ENCODE data around the gene PCDHB13.
"Not testable (repeated sequence)": the region's sequence is repeated elsewhere in the genome, so short reads cannot be mapped to it uniquely, and the experiment has no call there.

The PCDHB13 gene

DNA sequence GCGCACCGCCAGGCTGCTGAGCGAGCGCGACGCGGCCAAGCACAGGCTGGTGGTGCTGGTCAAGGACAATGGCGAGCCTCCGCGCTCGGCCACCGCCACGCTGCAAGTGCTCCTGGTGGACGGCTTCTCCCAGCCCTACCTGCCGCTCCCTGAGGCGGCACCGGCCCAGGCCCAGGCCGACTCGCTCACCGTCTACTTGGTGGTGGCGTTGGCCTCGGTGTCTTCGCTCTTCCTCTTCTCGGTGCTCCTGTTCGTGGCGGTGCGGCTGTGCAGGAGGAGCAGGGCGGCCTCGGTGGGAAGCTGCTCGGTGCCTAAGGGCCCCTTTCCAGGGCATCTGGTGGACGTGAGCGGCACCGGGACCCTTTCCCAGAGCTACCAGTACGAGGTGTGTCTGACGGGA is 12.1 kb upstream of the PCDHB13 start:
- DNase-seq (ENCODE audit: low read depth in 2 of 2) = not testable (repeated sequence)

DNA sequence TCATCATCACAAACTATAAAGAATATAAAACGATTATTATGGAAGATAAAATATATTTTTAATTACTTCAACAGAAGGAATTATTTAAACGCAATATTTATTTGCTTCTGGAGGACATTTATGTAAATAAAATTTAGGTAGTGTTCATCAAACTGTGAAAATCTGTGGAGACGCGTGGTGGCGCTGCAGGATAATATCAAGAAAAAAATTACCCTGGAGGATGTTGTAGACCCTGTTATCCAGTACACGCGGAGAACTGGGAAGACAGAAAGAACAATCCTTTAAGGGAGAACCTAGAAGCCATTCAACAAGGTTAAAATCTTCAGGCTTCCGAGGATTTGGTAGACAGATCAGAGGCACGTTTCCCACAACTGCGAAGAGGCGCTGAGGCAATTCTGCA is 5.2 kb upstream of the PCDHB13 start, which contains the start of gene PCDHB12:
Gene PCDHB12, plus strand, starts transcription at position 242 of the 400 bp plus-strand sequence. CDS start 189 bp downstream, outside the sequence.
- DNase-seq (ENCODE audit: low read depth in 2 of 2) = no peak

DNA sequence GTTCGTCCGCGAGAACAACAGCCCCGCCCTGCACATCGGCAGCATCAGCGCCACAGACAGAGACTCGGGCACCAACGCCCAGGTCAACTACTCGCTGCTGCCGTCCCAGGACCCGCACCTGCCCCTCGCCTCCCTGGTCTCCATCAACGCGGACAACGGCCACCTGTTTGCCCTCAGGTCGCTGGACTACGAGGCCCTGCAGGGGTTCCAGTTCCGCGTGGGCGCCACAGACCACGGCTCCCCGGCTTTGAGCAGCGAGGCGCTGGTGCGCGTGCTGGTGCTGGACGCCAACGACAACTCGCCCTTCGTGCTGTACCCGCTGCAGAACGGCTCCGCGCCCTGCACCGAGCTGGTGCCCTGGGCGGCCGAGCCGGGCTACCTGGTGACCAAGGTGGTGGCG is 3.4 kb upstream of the PCDHB13 start:
- not testable (repeated sequence) for DNase-seq (ENCODE audit: low read depth in 2 of 2)

DNA sequence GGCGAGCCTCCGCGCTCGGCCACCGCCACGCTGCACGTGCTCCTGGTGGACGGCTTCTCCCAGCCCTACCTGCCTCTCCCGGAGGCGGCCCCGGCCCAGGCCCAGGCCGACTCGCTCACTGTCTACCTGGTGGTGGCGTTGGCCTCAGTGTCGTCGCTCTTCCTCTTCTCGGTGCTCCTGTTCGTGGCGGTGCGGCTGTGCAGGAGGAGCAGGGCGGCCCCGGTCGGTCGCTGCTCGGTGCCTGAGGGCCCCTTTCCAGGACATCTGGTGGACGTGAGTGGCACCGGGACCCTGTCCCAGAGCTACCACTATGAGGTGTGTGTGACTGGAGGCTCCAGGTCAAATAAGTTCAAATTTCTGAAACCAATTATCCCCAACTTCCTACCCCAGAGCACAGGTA is 2.9 kb upstream of the PCDHB13 start:
- DNase-seq (ENCODE audit: low read depth in 2 of 2) = not testable (repeated sequence)

DNA sequence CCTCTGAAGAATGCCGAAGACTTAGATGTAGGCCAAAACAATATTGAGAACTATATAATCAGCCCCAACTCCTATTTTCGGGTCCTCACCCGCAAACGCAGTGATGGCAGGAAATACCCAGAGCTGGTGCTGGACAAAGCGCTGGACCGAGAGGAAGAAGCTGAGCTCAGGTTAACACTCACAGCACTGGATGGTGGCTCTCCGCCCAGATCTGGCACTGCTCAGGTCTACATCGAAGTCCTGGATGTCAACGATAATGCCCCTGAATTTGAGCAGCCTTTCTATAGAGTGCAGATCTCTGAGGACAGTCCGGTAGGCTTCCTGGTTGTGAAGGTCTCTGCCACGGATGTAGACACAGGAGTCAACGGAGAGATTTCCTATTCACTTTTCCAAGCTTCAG is 864 bp downstream of the PCDHB13 start:
- not testable (repeated sequence) for DNase-seq (ENCODE audit: low read depth in 2 of 2)

DNA sequence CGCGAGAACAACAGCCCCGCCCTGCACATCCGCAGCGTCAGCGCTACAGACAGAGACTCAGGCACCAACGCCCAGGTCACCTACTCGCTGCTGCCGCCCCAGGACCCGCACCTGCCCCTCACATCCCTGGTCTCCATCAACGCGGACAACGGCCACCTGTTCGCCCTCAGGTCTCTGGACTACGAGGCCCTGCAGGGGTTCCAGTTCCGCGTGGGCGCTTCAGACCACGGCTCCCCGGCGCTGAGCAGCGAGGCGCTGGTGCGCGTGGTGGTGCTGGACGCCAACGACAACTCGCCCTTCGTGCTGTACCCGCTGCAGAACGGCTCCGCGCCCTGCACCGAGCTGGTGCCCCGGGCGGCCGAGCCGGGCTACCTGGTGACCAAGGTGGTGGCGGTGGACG is 1.8 kb downstream of the PCDHB13 start:
- DNase-seq (ENCODE audit: low read depth in 2 of 2) = not testable (repeated sequence)

DNA sequence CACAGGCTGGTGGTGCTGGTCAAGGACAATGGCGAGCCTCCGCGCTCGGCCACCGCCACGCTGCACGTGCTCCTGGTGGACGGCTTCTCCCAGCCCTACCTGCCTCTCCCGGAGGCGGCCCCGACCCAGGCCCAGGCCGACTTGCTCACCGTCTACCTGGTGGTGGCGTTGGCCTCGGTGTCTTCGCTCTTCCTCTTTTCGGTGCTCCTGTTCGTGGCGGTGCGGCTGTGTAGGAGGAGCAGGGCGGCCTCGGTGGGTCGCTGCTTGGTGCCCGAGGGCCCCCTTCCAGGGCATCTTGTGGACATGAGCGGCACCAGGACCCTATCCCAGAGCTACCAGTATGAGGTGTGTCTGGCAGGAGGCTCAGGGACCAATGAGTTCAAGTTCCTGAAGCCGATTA is 2.3 kb downstream of the PCDHB13 start:
- DNase-seq (ENCODE audit: low read depth in 2 of 2) = not testable (repeated sequence)

DNA sequence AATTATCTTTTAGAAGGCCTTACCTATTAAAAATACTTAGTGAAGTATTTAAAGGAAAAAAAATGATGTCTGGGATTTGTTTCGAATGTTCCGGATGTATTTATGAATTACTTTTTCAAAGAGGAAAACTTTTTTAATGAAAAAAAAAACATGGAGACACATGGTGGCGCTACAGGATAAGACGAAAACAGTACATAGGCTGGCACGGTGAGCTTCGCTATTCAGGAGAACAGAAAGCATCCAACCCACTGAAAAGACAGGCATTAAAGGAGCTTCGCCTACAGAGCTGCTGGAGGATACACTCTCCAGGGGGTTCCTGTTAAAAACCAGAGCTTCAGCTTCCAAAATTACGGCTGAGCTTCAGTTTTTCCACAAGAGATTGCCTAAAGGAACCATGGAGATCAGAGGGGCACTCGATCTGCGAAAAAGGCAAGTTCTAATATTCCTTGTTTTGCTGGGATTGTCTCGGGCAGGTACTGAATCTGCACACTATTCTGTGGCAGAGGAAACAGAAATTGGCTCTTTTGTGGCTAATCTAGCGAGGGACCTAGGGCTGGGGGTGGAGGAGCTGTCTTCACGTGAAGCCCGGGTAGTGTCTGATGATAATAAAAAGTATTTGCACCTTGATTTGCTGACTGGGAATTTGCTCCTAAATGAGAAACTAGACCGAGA is 9.5 kb downstream of the PCDHB13 start, which contains the start of gene PCDHB14:
Gene PCDHB14, plus strand, starts transcription at position 232 of the 672 bp plus-strand sequence. Its CDS starts 163 bp downstream, at position 395.
- DNase-seq (ENCODE audit: low read depth in 2 of 2) = no peak

DNA sequence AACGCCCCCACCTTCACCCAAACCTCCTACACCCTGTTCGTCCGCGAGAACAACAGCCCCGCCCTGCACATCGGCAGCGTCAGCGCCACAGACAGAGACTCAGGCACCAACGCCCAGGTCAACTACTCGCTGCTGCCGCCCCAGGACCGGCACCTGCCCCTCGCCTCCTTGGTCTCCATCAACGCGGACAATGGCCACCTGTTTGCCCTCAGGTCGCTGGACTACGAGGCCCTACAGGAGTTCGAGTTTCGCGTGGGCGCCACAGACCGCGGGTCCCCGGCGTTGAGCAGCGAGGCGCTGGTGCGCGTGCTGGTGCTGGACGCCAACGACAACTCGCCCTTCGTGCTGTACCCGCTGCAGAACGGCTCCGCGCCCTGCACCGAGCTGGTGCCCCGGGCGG is 11.1 kb downstream of the PCDHB13 start:
- not testable (repeated sequence) for DNase-seq (ENCODE audit: low read depth in 2 of 2)

DNA sequence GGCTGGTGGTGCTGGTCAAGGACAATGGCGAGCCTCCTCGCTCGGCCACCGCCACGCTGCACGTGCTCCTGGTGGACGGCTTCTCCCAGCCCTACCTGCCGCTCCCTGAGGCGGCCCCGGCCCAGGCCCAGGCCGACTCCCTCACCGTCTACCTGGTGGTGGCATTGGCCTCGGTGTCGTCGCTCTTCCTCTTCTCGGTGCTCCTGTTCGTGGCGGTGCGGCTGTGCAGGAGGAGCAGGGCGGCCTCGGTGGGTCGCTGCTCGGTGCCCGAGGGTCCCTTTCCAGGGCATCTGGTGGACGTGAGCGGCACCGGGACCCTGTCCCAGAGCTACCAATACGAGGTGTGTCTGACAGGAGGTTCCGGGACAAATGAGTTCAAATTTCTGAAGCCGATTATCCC is 11.7 kb downstream of the PCDHB13 start:
- DNase-seq (ENCODE audit: low read depth in 2 of 2) = not testable (repeated sequence)

DNA sequence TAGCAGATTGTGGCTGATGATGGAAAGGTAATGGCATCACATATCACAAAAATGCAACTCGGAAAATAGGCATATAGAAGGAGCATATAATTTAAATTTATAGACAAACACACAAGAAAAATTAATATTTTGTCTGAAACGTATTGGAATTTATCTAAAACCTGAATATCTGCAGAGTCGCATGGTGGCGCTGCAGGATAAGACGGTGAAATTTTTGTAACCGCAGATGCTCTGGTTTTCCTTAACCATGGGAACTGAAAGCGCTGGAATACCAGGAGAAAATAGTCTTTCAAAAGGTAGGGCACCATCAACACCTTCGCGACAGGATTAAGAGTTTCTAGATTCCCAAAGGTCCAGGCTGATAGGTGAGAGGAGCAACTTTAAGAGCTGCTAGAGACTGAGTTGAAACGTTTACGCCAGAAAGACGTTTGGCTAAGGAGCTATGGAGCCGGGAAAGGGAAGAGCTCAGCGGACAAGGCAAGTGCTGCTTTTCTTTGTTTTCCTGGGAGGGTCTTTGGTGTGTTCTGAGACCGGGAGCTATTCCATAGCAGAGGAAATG is 20.5 kb downstream of the PCDHB13 start:
- DNase-seq (ENCODE audit: low read depth in 2 of 2) = no peak

DNA sequence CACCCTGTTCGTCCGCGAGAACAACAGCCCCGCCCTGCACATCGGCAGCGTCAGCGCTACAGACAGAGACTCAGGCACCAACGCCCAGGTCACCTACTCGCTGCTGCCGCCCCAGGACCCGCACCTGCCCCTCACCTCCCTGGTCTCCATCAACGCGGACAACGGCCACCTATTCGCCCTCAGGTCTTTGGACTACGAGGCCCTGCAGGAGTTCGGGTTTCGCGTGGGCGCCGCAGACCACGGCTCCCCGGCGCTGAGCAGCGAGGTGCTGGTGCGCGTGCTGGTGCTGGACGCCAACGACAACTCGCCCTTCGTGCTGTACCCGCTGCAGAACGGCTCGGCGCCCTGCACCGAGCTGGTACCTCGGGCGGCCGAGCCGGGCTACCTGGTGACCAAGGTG is 22.2 kb downstream of the PCDHB13 start:
- not testable (repeated sequence) for DNase-seq (ENCODE audit: low read depth in 2 of 2)

DNA sequence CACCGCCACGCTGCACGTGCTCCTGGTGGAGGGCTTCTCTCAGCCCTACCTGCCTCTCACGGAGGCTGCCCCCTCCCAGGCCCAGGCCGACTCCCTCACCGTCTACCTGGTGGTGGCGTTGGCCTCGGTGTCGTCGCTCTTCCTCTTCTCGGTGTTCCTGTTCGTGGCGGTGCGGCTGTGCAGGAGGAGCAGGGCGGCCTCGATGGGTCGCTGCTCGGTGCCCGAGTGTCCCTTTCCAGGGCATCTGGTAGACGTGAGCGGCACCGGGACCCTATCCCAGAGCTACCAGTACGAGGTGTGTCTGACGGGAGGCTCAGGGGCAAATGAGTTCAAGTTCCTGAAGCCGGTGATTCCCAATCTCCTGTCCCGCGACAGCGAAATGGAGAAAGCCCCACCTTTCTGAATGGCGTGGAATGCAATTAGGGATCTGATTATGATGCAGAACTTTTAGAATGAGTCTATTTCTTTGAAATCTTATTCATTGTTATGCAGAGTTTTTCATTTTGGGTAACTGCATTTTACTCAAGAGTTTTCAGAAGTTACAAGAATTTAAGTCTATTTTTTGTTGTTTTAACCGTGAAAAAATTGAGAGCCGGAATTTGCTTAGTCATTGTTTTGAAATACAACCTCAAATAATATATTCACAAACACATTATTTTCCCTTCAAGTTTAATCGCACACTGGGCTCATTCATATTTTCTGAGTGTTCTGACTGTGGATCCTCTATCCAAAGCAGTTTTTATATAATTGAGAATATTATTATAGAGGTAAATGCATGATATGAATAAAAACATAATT is 23.0 kb downstream of the PCDHB13 start:
- no peak for DNase-seq (ENCODE audit: low read depth in 2 of 2)

DNA sequence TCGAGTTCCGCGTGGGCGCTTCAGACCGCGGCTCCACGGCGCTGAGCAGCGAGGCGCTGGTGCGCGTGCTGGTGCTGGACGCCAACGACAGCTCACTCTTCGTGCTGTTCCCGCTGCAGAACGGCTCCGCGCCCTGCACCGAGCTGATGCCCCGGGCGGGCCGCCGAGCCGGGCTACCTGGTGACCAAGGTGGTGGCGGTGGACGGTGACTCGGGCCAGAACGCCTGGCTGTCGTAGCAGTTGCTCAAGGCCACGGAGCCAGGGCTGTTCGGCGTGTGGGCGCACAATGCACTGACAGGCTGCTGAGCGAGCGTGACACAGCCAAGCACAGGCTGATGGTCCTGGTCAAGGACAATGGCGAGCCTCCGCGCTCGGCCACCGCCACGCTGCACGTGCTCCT is 27.8 kb downstream of the PCDHB13 start:
- DNase-seq (ENCODE audit: low read depth in 2 of 2) = no peak

DNA sequence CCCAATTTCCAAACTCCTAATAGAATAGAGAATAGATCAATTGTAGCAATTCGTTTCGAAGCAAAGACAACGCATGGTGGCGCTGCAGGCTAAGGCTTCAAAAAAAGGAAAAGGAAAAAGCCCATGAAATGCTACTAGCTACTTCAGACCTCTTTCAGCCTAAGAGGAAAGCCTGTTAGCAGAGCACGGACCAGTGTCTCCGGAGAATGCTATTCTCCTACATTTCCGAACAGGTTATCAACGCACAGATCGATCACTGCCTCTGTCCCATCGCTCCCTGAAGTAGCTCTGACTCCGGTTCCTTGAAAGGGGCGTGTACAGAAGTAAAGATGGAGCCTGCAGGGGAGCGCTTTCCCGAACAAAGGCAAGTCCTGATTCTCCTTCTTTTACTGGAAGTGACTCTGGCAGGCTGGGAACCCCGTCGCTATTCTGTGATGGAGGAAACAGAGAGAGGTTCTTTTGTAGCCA is 31.6 kb downstream of the PCDHB13 start, which contains the start of gene PCDHB15:
Gene PCDHB15, plus strand, starts transcription at position 146 of the 468 bp plus-strand sequence. Its CDS starts 184 bp downstream, at position 330.
- no peak for DNase-seq (ENCODE audit: low read depth in 2 of 2)

DNA sequence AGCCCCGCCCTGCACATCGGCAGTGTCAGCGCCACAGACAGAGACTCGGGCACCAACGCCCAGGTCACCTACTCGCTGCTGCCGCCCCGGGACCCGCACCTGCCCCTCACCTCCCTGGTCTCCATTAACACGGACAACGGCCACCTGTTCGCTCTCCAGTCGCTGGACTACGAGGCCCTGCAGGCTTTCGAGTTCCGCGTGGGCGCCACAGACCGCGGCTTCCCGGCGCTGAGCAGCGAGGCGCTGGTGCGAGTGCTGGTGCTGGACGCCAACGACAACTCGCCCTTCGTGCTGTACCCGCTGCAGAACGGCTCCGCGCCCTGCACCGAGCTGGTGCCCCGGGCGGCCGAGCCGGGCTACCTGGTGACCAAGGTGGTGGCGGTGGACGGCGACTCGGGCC is 33.3 kb downstream of the PCDHB13 start:
- DNase-seq (ENCODE audit: low read depth in 2 of 2) = not testable (repeated sequence)

DNA sequence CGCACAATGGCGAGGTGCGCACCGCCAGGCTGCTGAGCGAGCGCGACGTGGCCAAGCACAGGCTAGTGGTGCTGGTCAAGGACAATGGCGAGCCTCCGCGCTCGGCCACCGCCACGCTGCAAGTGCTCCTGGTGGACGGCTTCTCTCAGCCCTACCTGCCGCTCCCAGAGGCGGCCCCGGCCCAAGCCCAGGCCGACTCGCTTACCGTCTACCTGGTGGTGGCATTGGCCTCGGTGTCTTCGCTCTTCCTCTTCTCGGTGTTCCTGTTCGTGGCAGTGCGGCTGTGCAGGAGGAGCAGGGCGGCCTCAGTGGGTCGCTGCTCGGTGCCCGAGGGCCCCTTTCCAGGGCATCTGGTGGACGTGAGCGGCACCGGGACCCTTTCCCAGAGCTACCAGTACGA is 33.7 kb downstream of the PCDHB13 start:
- DNase-seq (ENCODE audit: low read depth in 2 of 2) = not testable (repeated sequence)

DNA sequence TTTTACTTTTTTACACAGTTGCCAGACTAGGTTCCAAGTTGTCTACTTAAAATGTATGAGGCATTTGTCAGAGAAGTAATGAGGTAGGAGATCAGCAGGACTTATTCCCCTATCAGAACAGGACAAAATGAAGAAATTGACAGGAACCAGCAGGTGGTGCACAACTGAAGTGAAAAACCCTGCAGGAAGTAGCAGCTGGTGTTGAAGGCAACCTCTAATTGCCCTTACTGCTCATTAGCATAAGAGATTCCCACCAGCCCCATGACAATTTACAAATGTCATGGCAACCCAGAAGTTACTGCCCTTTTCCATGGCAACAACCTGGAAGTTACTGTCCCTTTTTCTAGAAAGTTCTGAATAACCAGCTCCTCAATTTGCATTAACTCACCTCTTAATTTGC is 36.9 kb downstream of the PCDHB13 start:
- DNase-seq (ENCODE audit: low read depth in 2 of 2) = no peak

DNA sequence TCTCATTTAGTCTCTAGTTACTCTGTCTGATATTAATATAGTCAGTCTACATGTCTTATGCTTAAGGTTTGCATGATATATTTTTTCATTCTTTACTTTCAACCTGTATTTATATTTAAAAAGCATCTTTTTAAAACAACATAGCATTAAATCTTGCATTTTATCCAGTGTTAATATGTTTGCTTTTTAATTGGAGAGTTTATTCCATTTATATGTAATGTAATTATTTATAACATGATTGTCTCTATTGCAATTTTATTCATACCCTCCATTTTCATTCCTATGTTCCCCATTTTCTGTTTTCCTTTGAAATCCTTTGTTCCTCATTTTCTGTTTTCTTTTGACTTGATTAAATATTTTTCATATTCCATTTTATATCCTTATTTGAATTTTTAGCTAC is 44.7 kb downstream of the PCDHB13 start:
- no peak for DNase-seq (ENCODE audit: low read depth in 2 of 2)

DNA sequence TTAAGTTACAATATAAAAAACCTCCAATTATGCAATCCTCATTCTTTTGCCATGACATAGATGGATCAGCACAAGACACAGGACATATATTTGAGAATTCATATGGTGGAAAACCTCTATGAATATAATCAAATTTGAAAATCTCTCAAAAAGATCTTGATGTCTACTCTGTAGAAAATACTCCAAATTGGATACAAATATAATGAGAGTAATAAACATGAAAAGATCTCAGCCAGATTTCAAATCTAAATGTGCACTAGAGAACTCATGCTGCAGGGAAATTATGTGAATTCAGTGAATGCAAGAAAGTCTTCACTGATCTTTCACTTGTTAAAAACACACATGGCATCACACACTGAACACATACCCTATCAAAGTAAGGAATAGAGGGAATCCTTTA is 45.2 kb downstream of the PCDHB13 start:
- DNase-seq (ENCODE audit: low read depth in 2 of 2) = no peak

DNA sequence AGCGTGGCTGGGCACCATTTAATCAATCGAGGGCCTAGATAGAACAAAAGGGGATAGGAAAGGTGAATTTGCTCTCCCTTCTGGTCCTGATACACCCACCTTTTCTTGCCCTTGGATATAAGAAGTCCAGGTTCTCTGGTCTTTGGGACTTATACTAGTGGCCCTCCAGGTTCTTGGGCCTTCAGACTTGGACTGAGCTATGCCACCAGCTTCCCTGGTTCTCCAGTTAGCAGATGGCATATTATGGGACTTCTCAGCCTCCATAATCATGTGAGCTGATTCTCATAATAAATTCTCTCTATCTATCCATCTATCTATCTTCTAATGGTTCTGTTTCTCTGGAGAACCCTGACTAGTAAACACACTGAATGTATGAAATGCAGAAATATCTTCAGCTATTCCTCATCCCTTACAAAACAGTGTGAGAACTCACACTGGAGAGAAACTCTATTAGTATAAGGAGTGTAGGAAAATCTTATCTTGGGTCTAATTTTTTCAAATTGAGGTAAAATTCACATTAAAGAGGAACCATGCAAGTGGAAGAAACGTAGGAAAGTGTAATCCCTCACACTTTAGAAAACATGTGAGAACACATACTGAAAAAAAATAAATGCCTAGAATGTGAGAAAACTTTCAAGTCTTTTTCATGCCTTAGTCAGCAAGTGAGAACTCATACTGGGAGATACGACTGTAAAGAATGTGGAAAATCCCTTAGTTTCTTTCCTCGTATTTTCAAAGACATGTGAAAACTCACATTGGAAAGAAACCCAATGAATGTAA is 46.9 kb downstream of the PCDHB13 start:
- DNase-seq (ENCODE audit: low read depth in 2 of 2) = no peak

DNA sequence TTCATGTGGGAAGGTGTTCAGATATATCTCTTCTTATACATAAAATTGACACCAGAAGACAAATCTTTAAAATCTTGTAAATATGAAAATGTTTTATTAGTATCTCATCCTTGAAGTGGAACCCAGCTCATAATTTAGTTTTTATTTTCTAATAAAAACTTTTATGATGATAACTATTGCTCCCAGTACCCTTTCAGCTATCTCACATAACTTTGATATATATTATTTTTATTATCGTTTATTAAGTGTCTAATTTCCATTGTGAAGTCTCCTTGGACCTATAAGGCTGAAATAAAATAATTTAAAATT is 47.5 kb downstream of the PCDHB13 start:
- DNase-seq (ENCODE audit: low read depth in 2 of 2) = no peak

All from stimulated activated CD8-positive, alpha-beta memory T cell treated with anti-CD3 and anti-CD28 coated beads, Interleukin-15, amount 100 ng/mL, for 4 hours (primary cell).